ENCODE results near the gene MYBL2. TPM values are rescaled to one million over a fixed set of nuclear protein-coding genes. Genes with fewer than 3 reads are reported as not detected.

Gene MYBL2
- total and polyA plus RNA-seq, 12 donors = 0.17 to 6.0 (median 1.0) TPM; not detected in 1

GRCh38 chr20:43700627-43701026, 33.7 kb downstream of the MYBL2 start:
- no peaks in the 10 kb centered on the region for H3K4me1 ChIP-seq (replicated peaks in 1 of 2)
- H3K36me3 ChIP-seq (replicated peaks in 1 of 2) = no peaks in the 10 kb centered on the region
- no peak for DNase-seq
- 96 to 100% (median 99%) methylated on average over 6 to 8 of the region's 8 CpGs for WGBS, 4 donors
- H3K4me3 ChIP-seq = no peak overlapping the region
- TF ChIP-seq POLR2A (IDR thresholded peaks at IDR 0.05) (no peak), CTCF (IDR thresholded peaks at IDR 0.05) (no peak)
- no peaks in the 10 kb centered on the region for H3K27me3 ChIP-seq
- H3K27ac ChIP-seq = no peak overlapping the region
- H3K9me3 ChIP-seq (replicated peaks in 1 of 3) = no peaks in the 10 kb centered on the region
- intact Hi-C loops (cut with DNase I) = no loop called here

GRCh38 chr20:43702502-43702901, 35.6 kb downstream of the MYBL2 start:
- no peak for DNase-seq
- no peak overlapping the region for H3K27ac ChIP-seq
- no peak overlapping the region for H3K4me3 ChIP-seq
- no peak for TF ChIP-seq CTCF (IDR thresholded peaks at IDR 0.05)
- no peak for TF ChIP-seq POLR2A (IDR thresholded peaks at IDR 0.05)
- WGBS, 4 donors = 96 to 99% (median 98%) methylated on average over 9 to 14 of the region's 14 CpGs
- H3K36me3 ChIP-seq (replicated peaks in 1 of 2) = no peaks in the 10 kb centered on the region
- H3K27me3 ChIP-seq = no peaks in the 10 kb centered on the region
- H3K9me3 ChIP-seq (replicated peaks in 1 of 3) = no peaks in the 10 kb centered on the region
- H3K4me1 ChIP-seq (replicated peaks in 1 of 2) = no peaks in the 10 kb centered on the region
- intact Hi-C loops (cut with DNase I) = no loop called here

- H3K9me3 ChIP-seq (replicated peaks in 1 of 3) = no peaks in the 10 kb centered on the region
- H3K4me3 ChIP-seq = no peak overlapping the region
- no peaks in the 10 kb centered on the region for H3K36me3 ChIP-seq (replicated peaks in 1 of 2)
- TF ChIP-seq CTCF (IDR thresholded peaks at IDR 0.05) (no peak), POLR2A (IDR thresholded peaks at IDR 0.05) (no peak)
- WGBS, 4 donors = 89 to 96% (median 95%) methylated on average over 7 to 9 of the region's 9 CpGs
- H3K27me3 ChIP-seq = no peaks in the 10 kb centered on the region
- no peak overlapping the region for H3K27ac ChIP-seq
- no peaks in the 10 kb centered on the region for H3K4me1 ChIP-seq (replicated peaks in 1 of 2)
- DNase-seq = no peak
- intact Hi-C loops (cut with DNase I) = no loop called here
Observed at GRCh38 chr20:43710370-43711044, 43.6 kb downstream of the MYBL2 start.

- H3K9me3 ChIP-seq (replicated peaks in 1 of 3) = no peaks in the 10 kb centered on the region
- H3K4me1 ChIP-seq (replicated peaks in 1 of 2) = no peaks in the 10 kb centered on the region
- no peaks in the 10 kb centered on the region for H3K36me3 ChIP-seq (replicated peaks in 1 of 2)
- no peak overlapping the region for H3K4me3 ChIP-seq
- DNase-seq = no peak
- H3K27me3 ChIP-seq = no peaks in the 10 kb centered on the region
- WGBS, 4 donors = 91 to 96% (median 93%) methylated on average over 13 to 15 of the region's 15 CpGs
- TF ChIP-seq CTCF (IDR thresholded peaks at IDR 0.05) (no peak), POLR2A (IDR thresholded peaks at IDR 0.05) (no peak)
- no peak overlapping the region for H3K27ac ChIP-seq
- intact Hi-C loops (cut with DNase I) = no loop called here
Observed at GRCh38 chr20:43711098-43711654, 44.3 kb downstream of the MYBL2 start.

All from adrenal gland (tissue), 12 donors.